GM12891 (cell line): ENCODE data around the gene FIGN.

Source experiments
- POLR2A ChIP-seq: IDR thresholded peaks from 2 replicates; pipeline ENCODE4 v1.6.1; 2011; ENCODE audit warnings: low read depth, low read length, control low read depth
- POLR2AphosphoS5 ChIP-seq: IDR thresholded peaks from 2 replicates; pipeline ENCODE4 v1.6.1; 2011; ENCODE audit warnings: low read depth, low read length, control low read depth
- SPI1 ChIP-seq: IDR thresholded peaks from 2 replicates; pipeline ENCODE4 v1.6.1; 2011; ENCODE audit warnings: low read depth, low read length, control low read depth
- TAF1 ChIP-seq: IDR thresholded peaks from 2 replicates; pipeline ENCODE4 v1.6.1; 2011; ENCODE audit warnings: low read depth, low read length, control low read depth

DNA sequence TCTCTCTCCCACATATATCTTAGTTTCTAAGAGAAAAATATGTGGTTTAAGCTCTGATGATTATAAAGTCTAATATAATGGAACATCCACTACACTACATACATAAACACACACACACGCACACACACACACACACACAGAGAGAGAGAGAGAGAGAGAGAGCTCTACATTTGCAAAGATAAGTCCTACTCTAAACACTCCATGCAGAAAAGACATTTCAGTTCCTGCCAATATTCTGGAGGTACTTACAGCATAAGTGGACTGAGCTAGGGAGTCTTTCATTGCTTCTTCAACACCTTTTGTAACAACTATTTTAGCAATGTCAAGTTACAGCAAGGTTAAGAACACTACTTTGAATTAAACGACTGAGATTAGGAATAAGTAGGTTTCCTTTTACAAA lies 80.1 kb downstream of the FIGN start:
- TF ChIP-seq TAF1 (no peak), POLR2A (no peak), POLR2AphosphoS5 (no peak), SPI1 (no peak)
